Upper lobe of right lung (tissue), 1 donor: ENCODE data around the gene RRBP1. TPM values are rescaled to one million over a fixed set of nuclear protein-coding genes. Genes with fewer than 3 reads are reported as not detected.
"Not testable (repeated sequence)": the region's sequence is repeated elsewhere in the genome, so short reads cannot be mapped to it uniquely, and the experiment has no call there.

Source experiments
- ATAC-seq: fragments of 200-7000 bp; cut with Tn5 transposase; one replicate; pipeline ENCODE4 v1.9.1; 2020; ENCODE audit warnings: mild to moderate bottlenecking, moderate library complexity
- DNase-seq: peaks from one replicate; pipeline ENCODE4 v3.0.0-alpha.2; 2020
- H3K27ac ChIP-seq: fragments of 200-600 bp; one replicate; pipeline ENCODE4 v1.8.0; 2022
- H3K27me3 ChIP-seq: fragments of 200-600 bp; one replicate; pipeline ENCODE4 v1.8.0; 2022; ENCODE audit warnings: mild to moderate bottlenecking
- H3K36me3 ChIP-seq: fragments of 200-600 bp; one replicate; pipeline ENCODE4 v1.8.0; 2022
- H3K4me1 ChIP-seq: fragments of 200-600 bp; one replicate; pipeline ENCODE4 v1.8.0; 2022
- H3K4me3 ChIP-seq: fragments of 200-600 bp; one replicate; pipeline ENCODE4 v1.8.0; 2022; ENCODE audit warnings: mild to moderate bottlenecking
- H3K9me3 ChIP-seq: fragments of 200-600 bp; one replicate; pipeline ENCODE4 v1.8.0; 2022
- intact Hi-C: fragments of 100-400 bp; cut with DNase I; formaldehyde crosslinking; loops from one replicate; pipeline ENCODE4 v1.11.0; 2022
- total RNA-seq: library from RNA; stranded (reverse); fragmentation: NEBNext Ultra II Directional; extraction: Animal tissue kit (Norgen Biotek cat#: 25700); gene quantifications from one replicate; pipeline ENCODE4 v1.2.1, GENCODE V29; 2021
- TF ChIP-seq, protein P1 (sequence below): fragments of 200-600 bp; IDR thresholded peaks from one replicate; pipeline ENCODE4 v1.8.0; 2022; ENCODE audit warnings: antibody characterized with exemption
- donor health status: DM: no; HTN: yes; CAD: no; lungs with severe emphysema.

Gene RRBP1
- total RNA-seq, 1 donor from 2014 or later: 166 TPM

DNA sequence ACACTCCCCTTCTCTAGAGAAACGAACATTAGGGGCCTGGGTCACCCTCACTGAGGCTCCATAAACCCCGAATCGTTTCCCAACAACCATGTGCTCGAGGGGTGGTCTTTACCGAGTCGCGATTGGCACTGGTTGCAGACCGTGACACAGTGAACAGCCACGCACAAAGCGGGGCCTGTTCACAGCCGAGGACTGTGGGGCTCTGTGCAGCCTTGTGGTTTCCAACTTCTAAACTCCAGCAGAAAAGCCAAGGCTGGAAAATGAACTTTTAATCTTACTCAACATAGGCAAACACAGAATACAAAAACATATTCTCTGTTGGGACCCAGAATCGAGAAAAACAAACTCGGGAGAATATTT, 19.0 kb downstream of the RRBP1 start:
- Histone ChIP-seq H3K27me3 (no peaks in the 10 kb centered on the region), H3K36me3 (peaks cover 14% of the 10 kb centered on the region), H3K4me1 (peaks cover 28% of the 10 kb centered on the region), H3K9me3 (no peaks in the 10 kb centered on the region), H3K4me3 (no peak overlapping the region), H3K27ac (no peak overlapping the region)
- no peak for ATAC-seq
- intact Hi-C loops: no loop called here
- no peak for DNase-seq
- TF ChIP-seq, protein P1, sequence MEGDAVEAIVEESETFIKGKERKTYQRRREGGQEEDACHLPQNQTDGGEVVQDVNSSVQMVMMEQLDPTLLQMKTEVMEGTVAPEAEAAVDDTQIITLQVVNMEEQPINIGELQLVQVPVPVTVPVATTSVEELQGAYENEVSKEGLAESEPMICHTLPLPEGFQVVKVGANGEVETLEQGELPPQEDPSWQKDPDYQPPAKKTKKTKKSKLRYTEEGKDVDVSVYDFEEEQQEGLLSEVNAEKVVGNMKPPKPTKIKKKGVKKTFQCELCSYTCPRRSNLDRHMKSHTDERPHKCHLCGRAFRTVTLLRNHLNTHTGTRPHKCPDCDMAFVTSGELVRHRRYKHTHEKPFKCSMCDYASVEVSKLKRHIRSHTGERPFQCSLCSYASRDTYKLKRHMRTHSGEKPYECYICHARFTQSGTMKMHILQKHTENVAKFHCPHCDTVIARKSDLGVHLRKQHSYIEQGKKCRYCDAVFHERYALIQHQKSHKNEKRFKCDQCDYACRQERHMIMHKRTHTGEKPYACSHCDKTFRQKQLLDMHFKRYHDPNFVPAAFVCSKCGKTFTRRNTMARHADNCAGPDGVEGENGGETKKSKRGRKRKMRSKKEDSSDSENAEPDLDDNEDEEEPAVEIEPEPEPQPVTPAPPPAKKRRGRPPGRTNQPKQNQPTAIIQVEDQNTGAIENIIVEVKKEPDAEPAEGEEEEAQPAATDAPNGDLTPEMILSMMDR: no peak

DNA sequence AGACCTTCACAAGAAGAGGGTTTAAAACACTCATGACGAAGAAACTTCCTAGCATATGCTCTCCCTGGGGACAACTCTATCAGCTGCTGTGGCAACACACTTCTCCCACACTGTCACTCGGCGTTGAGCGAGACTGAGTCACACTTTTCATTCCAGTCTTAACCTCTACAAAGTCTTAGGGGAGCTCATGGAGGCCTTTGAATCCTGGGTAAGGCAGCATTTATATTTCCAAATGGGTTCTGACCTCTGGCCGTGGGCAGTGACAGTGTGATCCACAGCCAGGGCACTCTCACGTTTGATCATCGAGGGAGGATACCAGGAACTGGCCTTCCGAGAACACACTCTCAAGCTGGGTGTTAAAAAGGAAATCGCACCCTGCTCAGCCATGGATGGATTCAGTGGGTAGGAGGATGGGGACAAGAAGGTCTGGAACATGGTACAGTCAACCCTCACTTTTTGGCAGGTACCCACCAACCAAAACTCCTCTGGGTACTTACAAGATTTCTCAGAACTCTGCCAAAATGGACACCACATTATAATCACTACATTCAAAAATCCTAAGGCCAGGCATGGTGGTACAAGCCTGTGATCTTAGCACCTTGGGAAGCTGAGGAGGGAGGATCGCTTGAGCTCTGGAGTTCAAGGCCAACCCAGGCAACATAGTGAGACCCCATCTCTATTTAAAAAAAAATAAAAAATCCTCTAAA, 19.6 kb downstream of the RRBP1 start:
- intact Hi-C loops: no loop called here
- Histone ChIP-seq H3K27ac (no peak overlapping the region), H3K9me3 (no peaks in the 10 kb centered on the region), H3K27me3 (no peaks in the 10 kb centered on the region), H3K36me3 (peaks cover 15% of the 10 kb centered on the region), H3K4me3 (no peak overlapping the region), H3K4me1 (peaks cover 28% of the 10 kb centered on the region)
- ATAC-seq (peak; percentile 72), DNase-seq (no peak)
- TF ChIP-seq, protein P1: no peak

DNA sequence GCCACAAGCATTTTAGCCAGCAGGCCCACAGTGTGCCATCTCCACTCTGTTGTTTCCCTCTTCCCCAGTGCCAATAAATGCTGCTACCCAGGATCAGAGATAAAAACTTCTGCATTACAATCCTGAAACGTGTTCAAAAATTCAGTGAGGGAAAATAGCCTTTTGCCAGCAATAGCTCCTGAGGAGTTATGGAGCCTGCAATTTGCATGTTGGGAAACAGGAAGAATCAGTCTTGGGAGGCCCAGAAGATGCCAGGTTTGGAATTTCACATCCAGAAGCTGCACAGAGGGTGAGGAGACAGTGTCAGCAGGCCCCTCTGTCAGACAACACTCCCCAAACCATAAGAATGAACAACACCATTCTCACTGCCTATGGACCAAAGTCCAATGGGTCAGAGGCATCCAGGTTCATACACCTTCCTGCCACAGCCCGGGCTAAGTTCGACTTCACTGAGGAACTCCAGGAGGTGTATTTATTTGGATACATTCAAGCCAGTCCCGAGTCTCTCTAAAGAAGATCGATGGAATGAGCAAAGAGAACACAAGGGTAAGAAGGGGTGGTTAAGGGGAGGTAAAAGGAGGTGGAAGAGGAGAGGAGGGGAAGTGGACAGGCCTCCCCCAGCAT, 20.8 kb downstream of the RRBP1 start:
- intact Hi-C loops: no loop called here
- H3K4me3 ChIP-seq: no peak overlapping the region
- peaks cover 19% of the 10 kb centered on the region for H3K36me3 ChIP-seq
- H3K4me1 ChIP-seq: peaks cover 28% of the 10 kb centered on the region
- DNase-seq (no peak), ATAC-seq (no peak)
- H3K27me3 ChIP-seq: no peaks in the 10 kb centered on the region
- no peaks in the 10 kb centered on the region for H3K9me3 ChIP-seq
- no peak overlapping the region for H3K27ac ChIP-seq
- TF ChIP-seq, protein P1: no peak

DNA sequence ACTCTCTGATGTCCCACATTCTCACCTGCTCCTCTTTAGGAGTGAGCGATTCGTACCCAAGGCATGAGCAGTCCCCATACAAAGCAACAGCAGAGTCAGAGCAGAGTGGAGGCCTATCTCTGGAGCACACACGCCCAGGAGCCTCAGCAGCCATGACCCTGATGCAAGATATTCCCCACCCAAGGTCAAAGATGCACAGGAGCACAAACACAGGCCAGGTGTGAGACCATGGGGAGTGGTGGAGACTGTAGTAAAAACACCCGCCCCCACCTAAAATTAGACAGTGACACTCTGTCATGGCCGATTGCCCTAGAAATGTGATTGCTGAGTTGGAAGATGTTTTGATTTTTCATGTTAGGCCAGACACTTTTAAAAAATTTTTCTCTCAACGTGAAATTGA, 21.4 kb downstream of the RRBP1 start:
- ATAC-seq (no peak), DNase-seq (peak; percentile 27)
- TF ChIP-seq, protein P1: no peak
- Histone ChIP-seq H3K27me3 (no peaks in the 10 kb centered on the region), H3K27ac (no peak overlapping the region), H3K9me3 (no peaks in the 10 kb centered on the region), H3K4me3 (no peak overlapping the region), H3K4me1 (peaks cover 24% of the 10 kb centered on the region), H3K36me3 (peaks cover 24% of the 10 kb centered on the region)
- intact Hi-C loops: no loop called here

DNA sequence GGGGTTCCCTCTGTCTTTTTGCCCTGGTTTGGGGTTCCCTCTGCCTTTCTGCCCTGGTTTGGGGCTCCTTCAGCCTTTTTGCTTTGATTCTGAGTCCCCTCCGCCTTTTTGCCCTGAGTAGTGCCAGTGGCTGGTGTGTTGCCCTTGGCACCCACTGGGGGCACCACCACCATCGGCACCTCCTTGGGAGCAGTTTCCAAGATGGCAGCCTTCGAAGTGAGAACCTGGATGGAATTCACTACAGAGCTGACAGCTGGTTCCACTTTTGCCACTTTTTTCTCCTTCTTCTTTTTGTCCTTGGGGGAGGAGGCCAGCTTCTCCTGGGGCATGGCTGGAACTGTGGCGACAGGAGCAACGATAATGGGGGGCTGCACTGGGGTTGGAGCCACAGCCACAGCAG, 22.2 kb downstream of the RRBP1 start:
- DNase-seq: peak; percentile 21
- TF ChIP-seq, protein P1: no peak
- ATAC-seq: no peak
- intact Hi-C loops: no loop called here
- Histone ChIP-seq H3K27ac (no peak overlapping the region), H3K4me3 (no peak overlapping the region), H3K27me3 (no peaks in the 10 kb centered on the region), H3K36me3 (peaks cover 28% of the 10 kb centered on the region), H3K9me3 (no peaks in the 10 kb centered on the region), H3K4me1 (peaks cover 19% of the 10 kb centered on the region)

DNA sequence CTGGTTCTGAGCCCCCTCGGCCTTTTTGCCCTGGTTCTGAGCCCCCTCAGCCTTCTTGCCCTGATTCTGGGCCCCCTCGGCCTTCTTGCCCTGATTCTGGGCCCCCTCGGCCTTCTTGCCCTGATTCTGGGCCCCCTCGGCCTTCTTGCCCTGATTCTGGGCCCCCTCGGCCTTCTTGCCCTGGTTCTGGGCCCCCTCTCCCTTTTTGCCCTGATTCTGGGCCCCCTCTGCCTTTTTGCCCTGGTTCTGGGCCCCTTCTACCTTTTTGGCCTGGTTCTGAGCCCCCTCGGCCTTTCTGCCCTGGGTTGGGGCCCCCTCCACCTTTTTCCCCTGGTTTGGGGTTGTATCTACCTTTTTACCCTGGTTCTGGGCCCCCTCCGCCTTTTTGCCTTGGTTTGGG, 22.7 kb downstream of the RRBP1 start:
- intact Hi-C loops, H3K27me3 ChIP-seq, DNase-seq, H3K9me3 ChIP-seq, ATAC-seq, H3K27ac ChIP-seq, H3K4me3 ChIP-seq: not testable (repeated sequence)
- H3K36me3 ChIP-seq: peaks cover 28% of the 10 kb centered on the region
- peaks cover 19% of the 10 kb centered on the region for H3K4me1 ChIP-seq
